ENCODE measurements around the gene EDEM2.
"Not testable (repeated sequence)": the region's sequence is repeated elsewhere in the genome, so short reads cannot be mapped to it uniquely, and the experiment has no call there.

Gene EDEM2

GRCh38 chr20:35187584-35188190 is 40.6 kb upstream of the EDEM2 start:
- Histone ChIP-seq H3K27ac (no peak overlapping the region), H3K9me3 (ENCODE audit: low read depth, low read length) (no peaks in the 10 kb centered on the region), H3K4me3 (no peak overlapping the region), H3K36me3 (ENCODE audit: insufficient read depth, low read length) (no peaks in the 10 kb centered on the region), H3K9ac (ENCODE audit: insufficient read length) (no peak overlapping the region)
- TF ChIP-seq POLR2AphosphoS5 (IDR thresholded peaks at IDR 0.05; ENCODE audit: borderline replicate concordance, low read depth, low read length) = no peak
- no peak for TF ChIP-seq EZH2 (IDR thresholded peaks at IDR 0.05)
- no peak for TF ChIP-seq FOXP2 (optimal IDR thresholded peaks at IDR 0.05; ENCODE audit: control extremely low read depth, extremely low read length, insufficient read depth)
- DNase-seq (ENCODE audit: low read depth, low spot score) = no peak

GRCh38 chr20:35186691-35187289 is 39.7 kb upstream of the EDEM2 start:
- not testable (repeated sequence) for H3K27ac ChIP-seq; H3K4me3 ChIP-seq; H3K9me3 ChIP-seq (ENCODE audit: low read depth, low read length); H3K36me3 ChIP-seq (ENCODE audit: insufficient read depth, low read length); H3K9ac ChIP-seq (ENCODE audit: insufficient read length); DNase-seq (ENCODE audit: low read depth, low spot score)

DNA sequence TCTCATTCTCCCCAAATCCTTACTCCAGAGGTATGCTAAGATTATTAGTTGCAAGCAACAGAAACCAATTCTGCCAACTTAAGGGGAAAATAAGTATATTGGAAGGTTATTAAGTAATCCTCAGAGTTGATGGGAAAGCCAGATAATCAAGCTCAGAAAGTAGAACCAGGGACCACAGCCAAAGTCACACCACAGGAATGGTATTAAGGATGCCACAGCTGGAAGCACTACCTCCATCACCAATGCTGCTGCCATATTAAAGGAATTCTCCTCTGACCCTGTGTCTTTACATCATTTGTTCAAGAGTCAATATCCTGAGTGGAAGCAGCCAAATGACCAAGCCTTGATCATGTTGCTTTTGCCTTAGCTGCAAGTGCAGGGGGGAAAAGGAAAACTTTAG is 34.6 kb upstream of the EDEM2 start:
- H3K9me3 ChIP-seq (ENCODE audit: low read depth, low read length) = no peaks in the 10 kb centered on the region

GRCh38 chr20:35180266-35180665 is 33.1 kb upstream of the EDEM2 start:
- Histone ChIP-seq H3K27ac (no peak overlapping the region), H3K9ac (ENCODE audit: insufficient read length) (no peak overlapping the region), H3K36me3 (ENCODE audit: insufficient read depth, low read length) (no peaks in the 10 kb centered on the region), H3K4me3 (no peak overlapping the region), H3K9me3 (ENCODE audit: low read depth, low read length) (no peaks in the 10 kb centered on the region)
- TF ChIP-seq EZH2 (IDR thresholded peaks at IDR 0.05) = no peak
- TF ChIP-seq POLR2AphosphoS5 (IDR thresholded peaks at IDR 0.05; ENCODE audit: borderline replicate concordance, low read depth, low read length) = no peak
- no peak for TF ChIP-seq FOXP2 (optimal IDR thresholded peaks at IDR 0.05; ENCODE audit: control extremely low read depth, extremely low read length, insufficient read depth)
- no peak for DNase-seq (ENCODE audit: low read depth, low spot score)

More for the DNA sequence above, 34.6 kb upstream of the EDEM2 start:
- H3K4me3 ChIP-seq = no peak overlapping the region
- no peak for DNase-seq (ENCODE audit: low read depth, low spot score)
- no peak overlapping the region for H3K27ac ChIP-seq
- H3K36me3 ChIP-seq (ENCODE audit: insufficient read depth, low read length) = no peaks in the 10 kb centered on the region
- TF ChIP-seq EZH2 (IDR thresholded peaks at IDR 0.05) (no peak), FOXP2 (optimal IDR thresholded peaks at IDR 0.05; ENCODE audit: control extremely low read depth, extremely low read length, insufficient read depth) (no peak), POLR2AphosphoS5 (IDR thresholded peaks at IDR 0.05; ENCODE audit: borderline replicate concordance, low read depth, low read length) (no peak)
- H3K9ac ChIP-seq (ENCODE audit: insufficient read length) = no peak overlapping the region

DNA sequence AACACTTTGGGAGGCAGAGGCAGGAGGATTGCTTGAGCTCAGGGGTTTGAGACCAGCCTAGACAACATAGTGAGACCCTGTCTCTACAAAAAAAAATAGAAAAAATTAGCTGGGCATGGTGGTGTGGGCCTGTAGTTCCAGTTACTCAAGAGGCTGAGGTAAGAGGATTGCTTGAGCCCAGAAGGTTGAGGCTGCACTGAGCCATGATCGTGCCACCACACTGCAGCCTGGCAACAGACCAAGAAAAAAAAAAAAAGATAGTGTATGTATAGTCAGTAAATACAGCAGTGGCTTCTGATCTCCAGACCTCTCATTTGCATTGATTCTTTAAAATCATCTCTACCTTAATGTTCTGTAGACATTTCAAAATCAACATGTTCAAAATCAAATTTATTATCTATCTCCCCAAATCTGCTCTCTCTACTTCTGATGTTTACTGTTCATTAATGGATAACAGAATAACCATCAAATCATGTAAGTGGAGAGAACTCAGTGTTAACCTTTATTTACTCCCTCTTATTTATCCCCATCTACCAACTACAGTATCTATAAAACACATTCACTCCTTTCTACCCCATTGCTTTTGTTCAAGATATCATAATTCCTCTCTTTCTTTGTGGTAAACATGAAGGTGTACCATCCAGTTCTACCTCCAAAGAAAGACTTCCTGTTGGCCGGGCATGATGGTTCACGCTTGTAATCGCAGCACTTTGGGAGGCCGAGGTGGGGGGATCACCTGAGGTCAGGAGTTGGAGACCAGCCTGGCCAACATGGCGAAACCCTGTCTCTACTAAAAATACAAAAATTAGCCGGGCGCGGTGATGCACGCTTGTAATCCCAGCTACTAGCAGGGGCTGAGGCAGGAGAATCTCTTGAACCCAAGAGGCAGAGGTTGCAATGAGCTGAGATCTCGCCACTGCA is 32.4 kb upstream of the EDEM2 start:
- no peak for TF ChIP-seq EZH2 (IDR thresholded peaks at IDR 0.05)
- no peak for TF ChIP-seq FOXP2 (optimal IDR thresholded peaks at IDR 0.05; ENCODE audit: control extremely low read depth, extremely low read length, insufficient read depth)
- TF ChIP-seq POLR2AphosphoS5 (IDR thresholded peaks at IDR 0.05; ENCODE audit: borderline replicate concordance, low read depth, low read length) = no peak
- H3K9me3 ChIP-seq (ENCODE audit: low read depth, low read length) = no peaks in the 10 kb centered on the region
- H3K4me3 ChIP-seq = no peak overlapping the region
- no peak overlapping the region for H3K9ac ChIP-seq (ENCODE audit: insufficient read length)
- H3K36me3 ChIP-seq (ENCODE audit: insufficient read depth, low read length) = no peaks in the 10 kb centered on the region
- DNase-seq (ENCODE audit: low read depth, low spot score) = no peak
- H3K27ac ChIP-seq = no peak overlapping the region

DNA sequence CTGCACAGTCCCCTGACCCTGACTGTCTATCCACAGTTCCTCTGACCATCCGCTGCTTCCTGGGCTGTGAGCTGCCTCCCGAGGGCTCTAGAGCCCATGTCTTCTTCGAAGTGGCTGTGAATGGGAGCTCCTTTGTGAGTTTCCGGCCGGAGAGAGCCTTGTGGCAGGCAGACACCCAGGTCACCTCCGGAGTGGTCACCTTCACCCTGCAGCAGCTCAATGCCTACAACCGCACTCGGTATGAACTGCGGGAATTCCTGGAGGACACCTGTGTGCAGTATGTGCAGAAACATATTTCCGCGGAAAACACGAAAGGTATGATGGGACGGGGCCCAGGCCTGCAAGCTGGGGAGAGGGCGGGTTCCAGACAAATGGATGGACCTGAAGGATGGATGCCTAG is 29.0 kb upstream of the EDEM2 start:
- Histone ChIP-seq H3K27ac (no peak overlapping the region), H3K4me3 (no peak overlapping the region), H3K9ac (ENCODE audit: insufficient read length) (no peak overlapping the region), H3K9me3 (ENCODE audit: low read depth, low read length) (no peaks in the 10 kb centered on the region), H3K36me3 (ENCODE audit: insufficient read depth, low read length) (no peaks in the 10 kb centered on the region)
- no peak for TF ChIP-seq POLR2AphosphoS5 (IDR thresholded peaks at IDR 0.05; ENCODE audit: borderline replicate concordance, low read depth, low read length)
- TF ChIP-seq EZH2 (IDR thresholded peaks at IDR 0.05) = no peak
- TF ChIP-seq FOXP2 (optimal IDR thresholded peaks at IDR 0.05; ENCODE audit: control extremely low read depth, extremely low read length, insufficient read depth) = no peak
- DNase-seq (ENCODE audit: low read depth, low spot score) = no peak

DNA sequence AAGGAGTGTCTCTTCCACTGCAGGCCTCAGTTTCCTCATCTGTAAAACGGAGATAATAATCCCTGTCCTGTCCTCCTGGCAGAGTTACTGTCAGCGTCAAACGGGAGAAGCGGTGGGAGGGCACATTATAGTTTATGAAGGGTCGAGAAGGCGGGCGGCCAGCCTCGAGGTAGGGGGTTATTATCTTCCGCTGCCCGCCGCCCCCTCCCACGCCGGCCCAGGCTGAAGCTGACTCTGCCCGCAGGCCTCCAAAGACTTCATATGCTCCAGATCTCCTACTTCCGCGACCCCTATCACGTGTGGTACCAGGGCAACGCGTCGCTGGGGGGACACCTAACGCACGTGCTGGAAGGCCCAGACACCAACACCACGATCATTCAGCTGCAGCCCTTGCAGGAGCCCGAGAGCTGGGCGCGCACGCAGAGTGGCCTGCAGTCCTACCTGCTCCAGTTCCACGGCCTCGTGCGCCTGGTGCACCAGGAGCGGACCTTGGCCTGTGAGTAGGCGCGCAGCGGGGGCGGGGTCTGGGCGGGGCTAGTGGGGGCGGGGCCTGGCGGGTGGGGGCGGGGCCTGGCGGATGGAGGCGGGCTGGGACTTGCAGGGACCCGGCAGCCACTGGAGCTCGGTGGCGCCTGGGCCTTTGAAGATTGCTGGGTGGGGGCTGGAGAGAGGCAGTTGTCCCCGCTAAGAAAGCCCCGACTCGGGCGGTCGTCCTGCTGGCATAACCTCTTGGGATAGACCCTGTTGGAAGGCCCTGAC is 27.5 kb upstream of the EDEM2 start:
- no peak for DNase-seq (ENCODE audit: low read depth, low spot score)
- Histone ChIP-seq H3K36me3 (ENCODE audit: insufficient read depth, low read length) (no peaks in the 10 kb centered on the region), H3K9me3 (ENCODE audit: low read depth, low read length) (no peaks in the 10 kb centered on the region), H3K9ac (ENCODE audit: insufficient read length) (no peak overlapping the region), H3K27ac (no peak overlapping the region), H3K4me3 (no peak overlapping the region)
- TF ChIP-seq POLR2AphosphoS5 (IDR thresholded peaks at IDR 0.05; ENCODE audit: borderline replicate concordance, low read depth, low read length) = no peak

GRCh38 chr20:35173576-35174192 is 26.5 kb upstream of the EDEM2 start:
- Histone ChIP-seq H3K36me3 (ENCODE audit: insufficient read depth, low read length) (no peaks in the 10 kb centered on the region), H3K9ac (ENCODE audit: insufficient read length) (no peak overlapping the region), H3K27ac (no peak overlapping the region), H3K4me3 (no peak overlapping the region), H3K9me3 (ENCODE audit: low read depth, low read length) (no peaks in the 10 kb centered on the region)
- TF ChIP-seq POLR2AphosphoS5 (IDR thresholded peaks at IDR 0.05; ENCODE audit: borderline replicate concordance, low read depth, low read length) = no peak
- no peak for TF ChIP-seq FOXP2 (optimal IDR thresholded peaks at IDR 0.05; ENCODE audit: control extremely low read depth, extremely low read length, insufficient read depth)
- no peak for TF ChIP-seq EZH2 (IDR thresholded peaks at IDR 0.05)
- no peak for DNase-seq (ENCODE audit: low read depth, low spot score)
